GM12878 (cell line): ENCODE measurements around the gene CFAP57.

ENCODE experiments used
- CHD2 ChIP-seq: IDR thresholded peaks from 2 replicates; pipeline ENCODE4 v1.6.1; 2011; ENCODE audit warnings: low read depth, low read length, improper control_type of control experiment, borderline replicate concordance
- EP300 ChIP-seq, 2 experiments: fragments of 150-350 bp in 1 of 2; IDR thresholded peaks; 2 replicates each; pipeline ENCODE4 v1.6.1; 2011 to 2012; ENCODE audit warnings: low read depth in 2 of 2, low read length in 2 of 2, borderline replicate concordance in 1 of 2, improper control_type of control experiment in 1 of 2, inconsistent platforms in 1 of 2; ENCODE audit not compliant: control insufficient read depth in 1 of 2
- MYC ChIP-seq: IDR thresholded peaks from 2 replicates; pipeline ENCODE4 v1.6.1; 2011; ENCODE audit warnings: mild to moderate bottlenecking, low read length, moderate library complexity, inconsistent platforms; ENCODE audit not compliant: insufficient read depth, insufficient replicate concordance, insufficient read length, severe bottlenecking
- RAD21 ChIP-seq: IDR thresholded peaks from 2 replicates; pipeline ENCODE4 v1.6.1; 2011; ENCODE audit warnings: mild to moderate bottlenecking, low read depth, low read length, moderate library complexity; ENCODE audit not compliant: insufficient read depth
- SP1 ChIP-seq: IDR thresholded peaks from one replicate; pipeline ENCODE4 v1.6.1; 2011; ENCODE audit warnings: low read depth, low read length
- TF ChIP-seq, protein P1 (sequence below): fragments of 450-650 bp; IDR thresholded peaks from 2 replicates; pipeline ENCODE4 v1.6.1; 2017; ENCODE audit warnings: mild to moderate bottlenecking
- TF ChIP-seq, protein P2 (sequence below), 3 experiments: IDR thresholded peaks in 2 of 3; conservative IDR thresholded peaks in 1 of 3; 2 replicates each; pipeline ENCODE4 v1.5.1; 2011; ENCODE audit warnings: low read depth in 3 of 3, low read length in 3 of 3, mild to moderate bottlenecking in 3 of 3, control low read depth in 2 of 3, moderate library complexity in 2 of 3, inconsistent platforms in 1 of 3, mixed read lengths in 1 of 3; ENCODE audit not compliant: control insufficient read depth in 2 of 3, insufficient read depth in 1 of 3; ENCODE audit errors: extremely low read depth in 1 of 3

DNA sequence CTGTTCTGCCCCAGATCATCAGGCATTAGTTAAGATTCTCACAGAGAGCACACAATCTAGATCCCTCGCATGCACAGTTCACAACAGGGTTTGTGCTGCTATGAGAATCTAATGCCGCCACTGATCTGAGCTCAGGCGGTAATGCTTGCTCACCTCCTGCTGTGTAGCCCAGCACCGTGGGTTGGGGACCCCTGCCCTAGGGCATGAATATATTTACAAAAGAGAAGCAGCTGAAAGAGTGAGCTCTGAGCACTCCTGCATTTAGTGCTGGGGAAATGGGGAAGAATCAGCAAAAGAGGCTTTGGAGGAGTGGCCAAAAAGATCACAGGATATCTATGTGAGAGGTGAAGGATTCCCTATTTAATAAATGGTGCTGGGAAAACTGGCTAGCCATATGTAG is 5.6 kb downstream of the CFAP57 start:
- TF ChIP-seq RAD21 (no peak), CHD2 (no peak), SP1 (no peak), MYC (no peak), EP300 (IDR thresholded peaks at IDR 0.05; ENCODE audit: borderline replicate concordance in 1 of 2, control insufficient read depth in 1 of 2, low read depth in 2 of 2, low read length in 2 of 2) (no peak)
- TF ChIP-seq, protein P1, sequence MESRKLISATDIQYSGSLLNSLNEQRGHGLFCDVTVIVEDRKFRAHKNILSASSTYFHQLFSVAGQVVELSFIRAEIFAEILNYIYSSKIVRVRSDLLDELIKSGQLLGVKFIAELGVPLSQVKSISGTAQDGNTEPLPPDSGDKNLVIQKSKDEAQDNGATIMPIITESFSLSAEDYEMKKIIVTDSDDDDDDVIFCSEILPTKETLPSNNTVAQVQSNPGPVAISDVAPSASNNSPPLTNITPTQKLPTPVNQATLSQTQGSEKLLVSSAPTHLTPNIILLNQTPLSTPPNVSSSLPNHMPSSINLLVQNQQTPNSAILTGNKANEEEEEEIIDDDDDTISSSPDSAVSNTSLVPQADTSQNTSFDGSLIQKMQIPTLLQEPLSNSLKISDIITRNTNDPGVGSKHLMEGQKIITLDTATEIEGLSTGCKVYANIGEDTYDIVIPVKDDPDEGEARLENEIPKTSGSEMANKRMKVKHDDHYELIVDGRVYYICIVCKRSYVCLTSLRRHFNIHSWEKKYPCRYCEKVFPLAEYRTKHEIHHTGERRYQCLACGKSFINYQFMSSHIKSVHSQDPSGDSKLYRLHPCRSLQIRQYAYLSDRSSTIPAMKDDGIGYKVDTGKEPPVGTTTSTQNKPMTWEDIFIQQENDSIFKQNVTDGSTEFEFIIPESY = no peak
- TF ChIP-seq, protein P2, sequence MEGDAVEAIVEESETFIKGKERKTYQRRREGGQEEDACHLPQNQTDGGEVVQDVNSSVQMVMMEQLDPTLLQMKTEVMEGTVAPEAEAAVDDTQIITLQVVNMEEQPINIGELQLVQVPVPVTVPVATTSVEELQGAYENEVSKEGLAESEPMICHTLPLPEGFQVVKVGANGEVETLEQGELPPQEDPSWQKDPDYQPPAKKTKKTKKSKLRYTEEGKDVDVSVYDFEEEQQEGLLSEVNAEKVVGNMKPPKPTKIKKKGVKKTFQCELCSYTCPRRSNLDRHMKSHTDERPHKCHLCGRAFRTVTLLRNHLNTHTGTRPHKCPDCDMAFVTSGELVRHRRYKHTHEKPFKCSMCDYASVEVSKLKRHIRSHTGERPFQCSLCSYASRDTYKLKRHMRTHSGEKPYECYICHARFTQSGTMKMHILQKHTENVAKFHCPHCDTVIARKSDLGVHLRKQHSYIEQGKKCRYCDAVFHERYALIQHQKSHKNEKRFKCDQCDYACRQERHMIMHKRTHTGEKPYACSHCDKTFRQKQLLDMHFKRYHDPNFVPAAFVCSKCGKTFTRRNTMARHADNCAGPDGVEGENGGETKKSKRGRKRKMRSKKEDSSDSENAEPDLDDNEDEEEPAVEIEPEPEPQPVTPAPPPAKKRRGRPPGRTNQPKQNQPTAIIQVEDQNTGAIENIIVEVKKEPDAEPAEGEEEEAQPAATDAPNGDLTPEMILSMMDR (IDR thresholded peaks at IDR 0.05 in 2 of 3, conservative IDR thresholded peaks at IDR 0.05 in 1 of 3; ENCODE audit: control insufficient read depth in 2 of 3, extremely low read depth in 1 of 3, insufficient read depth in 1 of 3, low read depth in 3 of 3, low read length in 3 of 3) = no peak
